ENCODE data around the gene METTL3.

- TF ChIP-seq, protein P1, sequence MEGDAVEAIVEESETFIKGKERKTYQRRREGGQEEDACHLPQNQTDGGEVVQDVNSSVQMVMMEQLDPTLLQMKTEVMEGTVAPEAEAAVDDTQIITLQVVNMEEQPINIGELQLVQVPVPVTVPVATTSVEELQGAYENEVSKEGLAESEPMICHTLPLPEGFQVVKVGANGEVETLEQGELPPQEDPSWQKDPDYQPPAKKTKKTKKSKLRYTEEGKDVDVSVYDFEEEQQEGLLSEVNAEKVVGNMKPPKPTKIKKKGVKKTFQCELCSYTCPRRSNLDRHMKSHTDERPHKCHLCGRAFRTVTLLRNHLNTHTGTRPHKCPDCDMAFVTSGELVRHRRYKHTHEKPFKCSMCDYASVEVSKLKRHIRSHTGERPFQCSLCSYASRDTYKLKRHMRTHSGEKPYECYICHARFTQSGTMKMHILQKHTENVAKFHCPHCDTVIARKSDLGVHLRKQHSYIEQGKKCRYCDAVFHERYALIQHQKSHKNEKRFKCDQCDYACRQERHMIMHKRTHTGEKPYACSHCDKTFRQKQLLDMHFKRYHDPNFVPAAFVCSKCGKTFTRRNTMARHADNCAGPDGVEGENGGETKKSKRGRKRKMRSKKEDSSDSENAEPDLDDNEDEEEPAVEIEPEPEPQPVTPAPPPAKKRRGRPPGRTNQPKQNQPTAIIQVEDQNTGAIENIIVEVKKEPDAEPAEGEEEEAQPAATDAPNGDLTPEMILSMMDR (conservative IDR thresholded peaks at IDR 0.05 in 1 of 2, IDR thresholded peaks at IDR 0.05 in 1 of 2; ENCODE audit: low read depth in 1 of 2, low read length in 2 of 2), result no peak
- TF ChIP-seq EZH2 (IDR thresholded peaks at IDR 0.05; ENCODE audit: low read length, missing control alignments), result no peak
Measured at GRCh38 chr14:21510735-21511657, at the start of gene METTL3.
